Mucosa of stomach (tissue), 1 donor: ENCODE results near the gene RYR2.

Experiments used
- H3K27me3 ChIP-seq: one replicate; pipeline ENCODE4 v1.7.0; 2013; ENCODE audit warnings: mild to moderate bottlenecking, low read length; ENCODE audit not compliant: control insufficient read depth, insufficient read depth
- H3K36me3 ChIP-seq: one replicate; pipeline ENCODE4 v1.7.0; 2013; ENCODE audit warnings: low read length; ENCODE audit not compliant: control insufficient read depth, insufficient read depth
- H3K4me1 ChIP-seq: one replicate; pipeline ENCODE4 v1.7.0; 2013; ENCODE audit warnings: mild to moderate bottlenecking, low read length; ENCODE audit not compliant: control insufficient read depth, insufficient read depth
- H3K4me3 ChIP-seq: one replicate; pipeline ENCODE4 v1.7.0; 2013; ENCODE audit warnings: low read length
- H3K9ac ChIP-seq: one replicate; pipeline ENCODE4 v1.7.0; 2013; ENCODE audit warnings: mild to moderate bottlenecking, low read length, moderate library complexity
- H3K9me3 ChIP-seq: one replicate; pipeline ENCODE4 v1.7.0; 2013; ENCODE audit warnings: mild to moderate bottlenecking, low read length, moderate library complexity; ENCODE audit not compliant: control insufficient read depth
- donor health status: Pancreatic carcinoma.

RYR2 gene

DNA sequence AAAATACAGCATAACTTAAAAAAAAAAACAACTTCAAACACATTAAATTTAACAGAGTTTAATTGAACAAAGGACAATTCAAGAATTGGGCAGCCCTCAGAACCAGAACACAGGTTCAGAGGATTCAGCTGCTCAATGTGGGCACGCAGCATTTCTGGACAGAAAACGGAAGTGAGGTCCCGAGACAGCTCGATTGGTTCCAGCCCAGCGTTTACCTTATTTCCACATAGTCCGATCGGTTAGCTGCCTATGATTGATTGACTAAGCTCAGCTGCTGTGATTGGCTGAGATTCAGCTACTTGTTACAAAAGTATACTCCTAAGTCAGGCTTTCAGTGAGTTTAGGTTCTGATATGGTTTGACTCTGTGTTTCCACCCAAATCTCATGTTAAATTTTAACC lies 815.5 kb downstream of the RYR2 start:
- peaks cover 16% of the 10 kb centered on the region for H3K4me1 ChIP-seq
- no peaks in the 10 kb centered on the region for H3K9me3 ChIP-seq
- H3K27me3 ChIP-seq = no peaks in the 10 kb centered on the region
- H3K9ac ChIP-seq = no peak overlapping the region
- no peak overlapping the region for H3K4me3 ChIP-seq
- no peaks in the 10 kb centered on the region for H3K36me3 ChIP-seq

DNA sequence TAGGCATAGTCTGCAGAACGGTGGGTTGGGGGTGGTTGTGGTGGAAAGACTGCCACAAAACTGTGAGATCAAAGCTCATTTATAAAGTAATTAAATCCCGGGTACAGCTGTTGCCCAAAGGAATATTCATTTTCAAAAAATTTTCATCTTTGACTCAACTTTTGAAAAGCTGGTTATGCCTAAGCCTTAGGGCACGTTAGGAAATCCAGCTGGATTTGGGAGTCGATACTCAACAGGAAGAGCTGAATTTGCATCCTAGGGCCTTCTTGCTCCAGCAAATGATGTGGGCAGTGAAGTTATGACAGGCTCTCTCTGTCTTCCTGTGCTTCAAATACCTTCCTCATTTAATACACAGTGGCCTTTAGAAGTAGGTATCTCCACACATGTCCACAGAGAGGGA lies 817.0 kb downstream of the RYR2 start:
- H3K9me3 ChIP-seq = no peaks in the 10 kb centered on the region
- H3K4me1 ChIP-seq = peaks cover 16% of the 10 kb centered on the region
- no peaks in the 10 kb centered on the region for H3K27me3 ChIP-seq
- no peaks in the 10 kb centered on the region for H3K36me3 ChIP-seq
- no peak overlapping the region for H3K9ac ChIP-seq
- no peak overlapping the region for H3K4me3 ChIP-seq

- H3K4me3 ChIP-seq = no peak overlapping the region
- H3K27me3 ChIP-seq = no peaks in the 10 kb centered on the region
- H3K4me1 ChIP-seq = peaks cover 22% of the 10 kb centered on the region
- H3K36me3 ChIP-seq = no peaks in the 10 kb centered on the region
- no peaks in the 10 kb centered on the region for H3K9me3 ChIP-seq
- H3K9ac ChIP-seq = no peak overlapping the region
Measured at GRCh38 chr1:237861944-237862343, 820.0 kb downstream of the RYR2 start.

DNA sequence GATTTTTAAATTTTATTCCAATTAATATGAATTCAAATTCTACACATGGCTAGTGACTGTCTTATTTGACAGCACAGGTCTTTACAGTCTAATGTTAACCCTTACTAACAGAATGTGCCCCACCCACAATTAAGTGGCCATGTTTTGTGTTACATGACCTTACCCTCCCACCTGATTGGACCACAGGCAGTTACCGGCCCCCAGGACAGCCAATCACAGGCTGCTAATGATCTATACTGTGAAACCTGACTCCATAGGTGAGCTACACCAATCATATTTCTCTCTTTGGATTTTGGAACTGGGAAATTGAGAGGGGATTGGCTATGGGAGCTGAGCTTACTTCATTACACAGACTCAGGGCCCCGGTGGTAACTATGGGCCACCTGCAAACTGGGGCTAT lies 821.2 kb downstream of the RYR2 start:
- H3K4me3 ChIP-seq = no peak overlapping the region
- no peaks in the 10 kb centered on the region for H3K27me3 ChIP-seq
- H3K9me3 ChIP-seq = no peaks in the 10 kb centered on the region
- H3K4me1 ChIP-seq = peaks cover 12% of the 10 kb centered on the region
- no peak overlapping the region for H3K9ac ChIP-seq
- H3K36me3 ChIP-seq = no peaks in the 10 kb centered on the region

DNA sequence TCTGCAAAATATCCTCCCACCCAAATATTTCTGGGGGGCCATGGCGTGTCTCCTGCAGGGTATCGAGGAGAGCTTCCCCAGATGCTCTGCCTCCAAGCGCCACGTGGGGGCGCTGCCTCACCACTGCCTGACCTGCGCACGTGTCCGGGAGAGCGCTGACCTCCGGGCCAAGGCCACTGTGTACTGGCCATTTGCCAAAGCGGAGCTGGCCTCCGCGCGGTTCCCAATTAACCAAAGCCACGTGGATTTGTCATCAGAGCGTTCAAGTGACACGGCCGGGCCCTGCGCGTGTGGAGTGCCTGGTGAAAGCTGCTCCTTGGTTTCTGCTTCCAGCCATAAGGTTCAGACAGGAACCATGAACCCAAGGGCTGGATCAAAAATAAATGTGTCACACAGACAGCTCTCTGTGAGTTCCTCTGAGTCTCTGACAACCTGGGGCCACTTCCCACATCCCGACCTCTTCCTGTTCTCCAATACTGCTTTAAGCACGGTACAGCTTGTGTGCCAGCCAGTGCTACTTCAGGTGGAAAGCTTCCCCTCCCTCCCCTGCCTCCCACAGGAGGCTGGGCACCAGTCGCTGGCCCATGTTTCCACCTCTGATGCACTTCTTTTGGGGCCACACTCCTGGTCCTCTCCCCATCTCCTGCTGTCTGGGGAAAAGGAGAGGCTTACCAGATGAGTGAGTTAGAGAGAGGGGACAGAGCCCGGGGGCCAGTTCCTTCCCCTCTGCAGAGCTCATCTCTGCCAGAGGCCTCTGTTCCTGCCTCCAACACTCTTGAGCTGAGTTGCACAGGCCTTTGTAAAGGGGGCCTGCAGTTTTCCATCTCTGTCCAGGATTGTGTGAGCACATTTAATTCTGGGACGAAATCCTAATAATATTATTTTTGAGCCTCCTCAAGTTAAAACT lies 822.6 kb downstream of the RYR2 start:
- Histone ChIP-seq H3K4me3 (no peak overlapping the region), H3K27me3 (no peaks in the 10 kb centered on the region), H3K9ac (no peak overlapping the region), H3K9me3 (no peaks in the 10 kb centered on the region), H3K36me3 (no peaks in the 10 kb centered on the region), H3K4me1 (peaks cover 7% of the 10 kb centered on the region)

GRCh38 chr1:237867380-237867888 lies 825.5 kb downstream of the RYR2 start:
- no peaks in the 10 kb centered on the region for H3K9me3 ChIP-seq
- H3K4me1 ChIP-seq = peaks cover 7% of the 10 kb centered on the region
- no peak overlapping the region for H3K4me3 ChIP-seq
- H3K9ac ChIP-seq = no peak overlapping the region
- H3K36me3 ChIP-seq = no peaks in the 10 kb centered on the region
- H3K27me3 ChIP-seq = no peaks in the 10 kb centered on the region

GRCh38 chr1:237868817-237869600 lies 827.0 kb downstream of the RYR2 start:
- no peak overlapping the region for H3K9ac ChIP-seq
- no peak overlapping the region for H3K4me3 ChIP-seq
- no peaks in the 10 kb centered on the region for H3K36me3 ChIP-seq
- no peaks in the 10 kb centered on the region for H3K27me3 ChIP-seq
- H3K9me3 ChIP-seq = no peaks in the 10 kb centered on the region
- peaks cover 7% of the 10 kb centered on the region for H3K4me1 ChIP-seq

DNA sequence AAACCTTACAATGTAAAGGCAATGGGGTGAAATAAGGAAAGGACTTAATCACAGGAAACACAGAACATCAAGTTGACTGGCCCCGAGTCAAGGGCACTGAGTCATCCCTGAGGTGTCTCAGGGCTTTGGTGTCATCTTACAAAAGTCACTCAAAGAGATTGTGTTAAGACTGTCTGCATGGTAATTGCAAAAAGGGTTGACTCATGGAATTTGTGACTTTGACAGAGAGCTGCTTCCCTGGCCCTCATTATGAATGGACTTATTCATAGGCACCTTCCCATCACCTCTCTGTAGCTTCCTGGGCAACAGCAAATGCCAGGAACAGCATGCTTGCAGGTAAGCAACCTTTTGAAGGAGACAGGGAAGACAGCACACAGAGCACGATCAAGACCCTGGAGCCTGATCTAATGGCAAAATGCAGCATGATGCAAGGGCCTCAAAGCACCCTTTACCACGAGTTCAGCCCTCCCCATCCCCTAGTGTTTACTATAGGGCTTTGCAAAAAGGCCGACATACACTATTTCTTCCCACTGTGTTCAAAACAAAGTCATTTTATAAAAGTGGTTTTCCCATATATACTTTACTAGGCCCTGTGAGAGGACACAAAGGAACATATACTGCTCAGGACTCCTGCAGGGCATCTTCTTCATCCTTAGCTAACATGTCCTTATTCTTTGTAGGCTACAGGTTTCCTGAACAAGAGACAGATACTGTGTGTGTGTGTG lies 831.7 kb downstream of the RYR2 start:
- H3K4me3 ChIP-seq = no peak overlapping the region

DNA sequence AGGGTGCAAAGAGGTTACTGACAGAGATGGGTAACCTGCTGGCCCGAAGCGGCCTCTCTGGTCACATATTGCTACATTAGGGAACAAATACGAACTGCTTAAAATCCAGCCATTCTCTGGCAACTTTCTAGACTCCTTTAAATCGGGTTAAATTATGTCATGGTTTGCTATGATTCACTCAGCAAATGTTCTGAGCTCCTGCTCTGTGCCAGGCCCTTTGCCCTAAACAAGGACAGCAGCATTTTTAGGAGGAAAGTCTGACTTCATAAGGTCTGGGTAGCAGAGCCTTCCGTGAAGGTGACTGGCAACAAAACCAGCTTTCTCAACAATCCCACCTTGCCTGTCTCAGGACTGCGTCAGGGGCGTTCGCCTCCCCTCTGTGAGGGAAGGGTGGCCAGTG lies 833.3 kb downstream of the RYR2 start:
- Histone ChIP-seq H3K4me3 (no peak overlapping the region), H3K36me3 (no peaks in the 10 kb centered on the region), H3K9me3 (no peaks in the 10 kb centered on the region), H3K27me3 (no peaks in the 10 kb centered on the region), H3K9ac (no peak overlapping the region), H3K4me1 (no peaks in the 10 kb centered on the region)

More for the DNA sequence above, 831.7 kb downstream of the RYR2 start:
- H3K9ac ChIP-seq = no peak overlapping the region
- H3K36me3 ChIP-seq = no peaks in the 10 kb centered on the region
- H3K9me3 ChIP-seq = no peaks in the 10 kb centered on the region
- no peaks in the 10 kb centered on the region for H3K27me3 ChIP-seq
- H3K4me1 ChIP-seq = no peaks in the 10 kb centered on the region

DNA sequence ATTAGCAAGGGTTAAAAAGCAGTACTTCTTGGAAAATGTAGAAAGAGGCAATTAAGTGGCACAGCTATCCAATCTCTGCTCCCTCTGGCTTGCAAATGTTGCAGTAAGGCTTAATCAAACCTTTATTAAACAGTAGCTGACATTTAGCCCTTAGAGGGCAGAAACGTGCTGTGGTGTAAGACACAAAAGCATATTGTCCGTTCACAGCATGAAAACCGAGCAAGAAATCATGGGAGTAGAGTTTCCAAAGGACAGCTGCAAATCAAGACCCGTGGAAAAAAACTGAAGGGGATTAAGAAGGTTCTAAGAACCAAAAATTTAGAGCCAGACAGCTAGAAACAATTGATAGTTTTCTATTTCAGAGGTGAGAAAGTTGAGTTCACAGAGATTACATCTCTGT lies 835.6 kb downstream of the RYR2 start:
- no peaks in the 10 kb centered on the region for H3K9me3 ChIP-seq
- H3K4me3 ChIP-seq = no peak overlapping the region
- H3K4me1 ChIP-seq = no peaks in the 10 kb centered on the region
- H3K36me3 ChIP-seq = no peaks in the 10 kb centered on the region
- no peak overlapping the region for H3K9ac ChIP-seq
- H3K27me3 ChIP-seq = no peaks in the 10 kb centered on the region

GRCh38 chr1:237878406-237878805 lies 836.4 kb downstream of the RYR2 start:
- no peak overlapping the region for H3K4me3 ChIP-seq
- H3K9ac ChIP-seq = no peak overlapping the region
- H3K36me3 ChIP-seq = no peaks in the 10 kb centered on the region
- H3K9me3 ChIP-seq = no peaks in the 10 kb centered on the region
- no peaks in the 10 kb centered on the region for H3K4me1 ChIP-seq
- H3K27me3 ChIP-seq = no peaks in the 10 kb centered on the region
